Endothelial cell of umbilical vein (primary cell): ENCODE data around the gene ETS1. TPM values are rescaled to one million over a fixed set of nuclear protein-coding genes. Genes with fewer than 3 reads are reported as not detected.

ENCODE experiments used
- BruUV-seq: library from RNA; stranded (reverse); fragments of 400-500 nt; replicated peaks from 2 replicates; lab custom pipeline; 2021; lab: Mats Ljungman, UMichigan
- CTCF ChIA-PET: fragments of 300-600, 350-600 bp; sonication (Branson Sonifier 250); formaldehyde crosslinking; loops from one replicate; lab custom pipeline; 2021; ENCODE audit warnings: antibody characterized with exemption, inconsistent platforms; lab: Charles Lee
- POLR2A ChIA-PET: fragments of 300-600, 350-600 bp; sonication (Branson Sonifier 250); formaldehyde crosslinking; loops from one replicate; lab custom pipeline; 2021; ENCODE audit warnings: antibody characterized with exemption, inconsistent platforms; lab: Charles Lee
- DNase-seq: peaks from one replicate; pipeline ENCODE4 v3.0.0-alpha.2; 2011; ENCODE audit warnings: low read depth, low spot score
- FAIRE-seq: peaks from 2 replicates; lab custom pipeline; 2011; peaks lifted over from hg19 to GRCh38; lab: Jason Lieb, UNC
- H2AFZ ChIP-seq: 2 replicates; pipeline ENCODE4 v1.6.0; 2012; ENCODE audit warnings: low read depth, low read length, control low read depth, inconsistent platforms
- H3K27ac ChIP-seq: 2 replicates; pipeline ENCODE4 v1.5.1; 2011; ENCODE audit warnings: low read depth, mild to moderate bottlenecking, control low read depth, low read length, moderate library complexity; ENCODE audit not compliant: insufficient read depth
- H3K27me3 ChIP-seq, 2 experiments: 2 replicates each; pipeline versions ENCODE4 v1.6.0 to v1.6.1; 2011; ENCODE audit warnings: low read length in 2 of 2, mixed read lengths in 1 of 2; ENCODE audit not compliant: control insufficient read depth in 2 of 2, insufficient read depth in 2 of 2
- H3K36me3 ChIP-seq, 2 experiments: 2 replicates in 1 of 2; 3 replicates in 1 of 2; pipeline ENCODE4 v1.5.1; 2011; ENCODE audit warnings: low read length in 2 of 2, mild to moderate bottlenecking in 1 of 2, moderate library complexity in 1 of 2; ENCODE audit not compliant: control insufficient read depth in 2 of 2, insufficient read depth in 2 of 2; ENCODE audit errors: extremely low read depth in 1 of 2
- H3K4me1 ChIP-seq: 3 replicates; pipeline ENCODE4 v1.5.1; 2011; ENCODE audit warnings: mild to moderate bottlenecking, low read length; ENCODE audit not compliant: control insufficient read depth, insufficient read depth; ENCODE audit errors: extremely low read depth
- H3K4me2 ChIP-seq: 2 replicates; pipeline ENCODE4 v1.6.1; 2011; ENCODE audit warnings: low read length, control low read depth, mixed read lengths; ENCODE audit not compliant: insufficient read depth
- H3K4me3 ChIP-seq, 3 experiments: fragments of 200-600 bp in 1 of 3; sonication (generic), shearing (Covaris generic) in 1 of 3; replicated peaks in 1 of 3; 2 replicates each; pipeline ENCODE4 v1.5.1; 2011 to 2016; ENCODE audit warnings: control low read depth in 3 of 3, low read length in 3 of 3, mild to moderate bottlenecking in 2 of 3, inconsistent platforms in 1 of 3, low read depth in 1 of 3, moderate library complexity in 1 of 3; ENCODE audit not compliant: insufficient read depth in 1 of 3
- H3K79me2 ChIP-seq: 2 replicates; pipeline ENCODE4 v1.6.0; 2012; ENCODE audit warnings: low read length, inconsistent platforms; ENCODE audit not compliant: control insufficient read depth, insufficient read depth
- H3K9ac ChIP-seq: replicated peaks from 2 replicates; pipeline ENCODE3; 2011; ENCODE audit warnings: low read length, control low read depth; ENCODE audit not compliant: insufficient read depth; ENCODE audit errors: extremely low read depth
- H3K9me1 ChIP-seq: replicated peaks from 3 replicates; pipeline ENCODE4 v1.6.0; 2011; ENCODE audit warnings: mild to moderate bottlenecking, low read length; ENCODE audit not compliant: control insufficient read depth, insufficient read depth; ENCODE audit errors: extremely low read depth
- H3K9me3 ChIP-seq: replicated peaks from 2 replicates; pipeline ENCODE4 v1.5.1; 2012; ENCODE audit warnings: low read length, inconsistent platforms; ENCODE audit not compliant: control insufficient read depth, insufficient read depth
- H4K20me1 ChIP-seq: replicated peaks from 2 replicates; pipeline ENCODE3; 2011; ENCODE audit warnings: mild to moderate bottlenecking, low read length; ENCODE audit not compliant: control insufficient read depth, insufficient read depth; ENCODE audit errors: extremely low read depth
- CTCF ChIP-seq, 2 donors: IDR thresholded peaks; 1 replicate in 1 of 2; 2 replicates in 1 of 2; pipeline ENCODE4 v1.5.1; 2011; ENCODE audit warnings: low read length in 2 of 2, mild to moderate bottlenecking in 2 of 2, moderate library complexity in 2 of 2, control low read depth in 1 of 2, inconsistent platforms in 1 of 2, low read depth in 1 of 2; ENCODE audit not compliant: insufficient read depth in 1 of 2; ENCODE audit errors: extremely low read depth in 1 of 2
- EZH2 ChIP-seq: IDR thresholded peaks from 2 replicates; pipeline ENCODE4 v1.6.1; 2012; ENCODE audit warnings: borderline replicate concordance, low read depth, mild to moderate bottlenecking, moderate library complexity, low read length, inconsistent platforms; ENCODE audit not compliant: severe bottlenecking
- FOS ChIP-seq: IDR thresholded peaks from 2 replicates; pipeline ENCODE4 v1.6.1; 2011; ENCODE audit warnings: mild to moderate bottlenecking, low read length, moderate library complexity, borderline replicate concordance; ENCODE audit not compliant: insufficient read depth
- GATA2 ChIP-seq: IDR thresholded peaks from 2 replicates; pipeline ENCODE4 v1.7.0; 2011; ENCODE audit warnings: low read depth, mild to moderate bottlenecking, moderate library complexity, mixed read lengths, low read length; ENCODE audit not compliant: insufficient read length, insufficient read depth
- JUN ChIP-seq: IDR thresholded peaks from 2 replicates; pipeline ENCODE4 v1.6.1; 2011; ENCODE audit warnings: borderline replicate concordance, low read depth; ENCODE audit not compliant: insufficient read length, insufficient read depth
- MAX ChIP-seq: IDR thresholded peaks from 2 replicates; pipeline ENCODE4 v1.6.1; 2011; ENCODE audit not compliant: insufficient read depth, insufficient read length
- MYC ChIP-seq: IDR thresholded peaks from one replicate; pipeline ENCODE4 v1.6.1; 2011; ENCODE audit warnings: mild to moderate bottlenecking, low read depth, low read length
- POLR2A ChIP-seq: IDR thresholded peaks from 2 replicates; pipeline ENCODE4 v1.6.1; 2012; ENCODE audit warnings: low read depth, mild to moderate bottlenecking, control low read depth, low read length
- dilution Hi-C: fragments of 300-500 bp; cut with MboI; formaldehyde crosslinking; loops from one replicate; pipeline ENCODE4 v1.15.0; 2019; ENCODE audit warnings: low sequenced_read_pairs; ENCODE audit not compliant: extremely low pct_ligation_motif_present
- intact Hi-C: fragments of 100-400 bp; cut with micrococcal nuclease; formaldehyde crosslinking; loops from one replicate; pipeline ENCODE4 v1.10.0; 2022
- polyA plus RNA-seq, 4 experiments: library from polyadenylated mRNA; depleted of rRNA in 3 of 4; stranded (reverse) in 3 of 4; unstranded in 1 of 4; fragments of >200 nt; gene quantifications; 2 replicates each; pipeline versions ENCODE4 v1.2.1 to v1.2.3, GENCODE V29; 2011 to 2012; ENCODE audit warnings: missing spikeins in 1 of 4
- total RNA-seq: library from RNA; stranded (reverse); gene quantifications from 2 replicates; pipeline ENCODE4 v1.2.3, GENCODE V29; 2021

Gene ETS1
- total and polyA plus RNA-seq, 2 donors (not counting 3 experiments of a cell fraction or from before 2014, with no cell fraction given), result 34.2 to 115 TPM

- Histone ChIP-seq H4K20me1 (no peaks in the 10 kb centered on the region), H3K4me2 (no peak overlapping the region), H3K9me1 (no peaks in the 10 kb centered on the region), H3K4me1 (peaks cover 76% of the 10 kb centered on the region), H3K27me3 (no peaks in the 10 kb centered on the region), H2AFZ (no peak overlapping the region), H3K9me3 (no peaks in the 10 kb centered on the region), H3K36me3 (peaks cover 0 to 2% of the 10 kb centered on the region in 2 experiments), H3K4me3 (no peak overlapping the region), H3K79me2 (peaks cover 88% of the 10 kb centered on the region), H3K27ac (no peak overlapping the region), H3K9ac (no peak overlapping the region)
- TF ChIP-seq MYC, result no peak
- TF ChIP-seq FOS, result no peak
- no peak for TF ChIP-seq EZH2
- no peak for TF ChIP-seq JUN
- no peak for TF ChIP-seq CTCF (IDR thresholded peaks at IDR 0.05; ENCODE audit: extremely low read depth in 1 of 2, insufficient read depth in 1 of 2, low read depth in 1 of 2, low read length in 2 of 2)
- no peak for TF ChIP-seq POLR2A
- TF ChIP-seq GATA2, result no peak
- TF ChIP-seq MAX, result no peak
- DNase-seq, result no peak
- ChIA-PET CTCF (interaction anchor here (0.5 to 1.4 kb wide), 5 partner anchors 12 to 348 kb away, joined by 3 to 5 read pairs (median 3); no protein-coding TSS in a partner anchor), POLR2A (no interaction called here)
- dilution Hi-C loops (no loop called here), intact Hi-C loops (loop anchor here (5.0 kb wide), 1 partner anchor 322 kb away; no protein-coding TSS in a partner anchor)
- no peak for FAIRE-seq
- BruUV-seq, result no TSS peak
Measured at GRCh38 chr11:128505449-128506065, 81.8 kb downstream of the ETS1 start.
